H9 (cell line): ENCODE measurements around the gene ARID2. TPM values are rescaled to one million over a fixed set of nuclear protein-coding genes. Genes with fewer than 3 reads are reported as not detected.

Experiments
- DNase-seq: peaks from one replicate; pipeline ENCODE4 v3.0.0-alpha.2; 2017
- H2AFZ ChIP-seq: one replicate; pipeline ENCODE4 v1.6.1; 2013; ENCODE audit warnings: mild to moderate bottlenecking, low read length, control low read depth, moderate library complexity
- H2AK5ac ChIP-seq: 2 replicates; pipeline ENCODE4 v1.6.1; 2013; ENCODE audit warnings: low read length, control low read depth, mixed read lengths; ENCODE audit not compliant: insufficient read length
- H2BK120ac ChIP-seq: one replicate; pipeline ENCODE4 v1.6.1; 2013; ENCODE audit warnings: low read depth, mild to moderate bottlenecking, low read length, control low read depth, inconsistent platforms; ENCODE audit not compliant: poor library complexity, severe bottlenecking
- H2BK12ac ChIP-seq: 2 replicates; pipeline ENCODE4 v1.6.1; 2013; ENCODE audit warnings: low read length, control low read depth, mixed read lengths, low read depth; ENCODE audit not compliant: insufficient read length
- H2BK15ac ChIP-seq: 2 replicates; pipeline ENCODE4 v1.6.1; 2013; ENCODE audit warnings: low read depth, low read length, control low read depth
- H2BK20ac ChIP-seq: one replicate; pipeline ENCODE4 v1.6.1; 2013; ENCODE audit warnings: low read depth, mild to moderate bottlenecking, low read length, control low read depth, inconsistent platforms; ENCODE audit not compliant: poor library complexity, severe bottlenecking
- H2BK5ac ChIP-seq: 2 replicates; pipeline ENCODE4 v1.6.1; 2013; ENCODE audit warnings: low read length, control low read depth, mixed read lengths; ENCODE audit not compliant: insufficient read length
- H3K14ac ChIP-seq: 2 replicates; pipeline ENCODE4 v1.6.1; 2013; ENCODE audit warnings: low read length, control low read depth; ENCODE audit not compliant: insufficient read depth
- H3K18ac ChIP-seq: 2 replicates; pipeline ENCODE4 v1.6.1; 2013; ENCODE audit warnings: low read depth, mild to moderate bottlenecking, mixed read lengths, low read length, control low read depth; ENCODE audit not compliant: insufficient read length
- H3K23ac ChIP-seq: 2 replicates; pipeline ENCODE4 v1.6.1; 2013; ENCODE audit warnings: low read length, control low read depth, mixed read lengths, low read depth; ENCODE audit not compliant: insufficient read length
- H3K23me2 ChIP-seq: 2 replicates; pipeline ENCODE4 v1.6.1; 2013; ENCODE audit warnings: low read depth, mild to moderate bottlenecking, mixed read lengths, low read length, control low read depth; ENCODE audit not compliant: insufficient read length, poor library complexity, severe bottlenecking
- H3K27ac ChIP-seq: 2 replicates; pipeline ENCODE4 v1.5.1; 2013; ENCODE audit warnings: low read length, control low read depth, mixed read lengths, low read depth; ENCODE audit not compliant: insufficient read length
- H3K27me3 ChIP-seq: 2 replicates; pipeline ENCODE4 v1.6.1; 2013; ENCODE audit warnings: low read length, control low read depth, inconsistent platforms; ENCODE audit not compliant: insufficient read depth
- H3K4ac ChIP-seq: 2 replicates; pipeline ENCODE4 v1.6.1; 2013; ENCODE audit warnings: low read depth, mild to moderate bottlenecking, control low read depth, inconsistent platforms, low read length, moderate library complexity
- H3K4me1 ChIP-seq: 2 replicates; pipeline ENCODE4 v1.6.1; 2013; ENCODE audit warnings: low read length, control low read depth, inconsistent platforms; ENCODE audit not compliant: insufficient read depth
- H3K4me2 ChIP-seq: 2 replicates; pipeline ENCODE4 v1.6.1; 2013; ENCODE audit warnings: low read length, control low read depth, mixed read lengths; ENCODE audit not compliant: insufficient read length, insufficient read depth
- H3K56ac ChIP-seq: 2 replicates; pipeline ENCODE4 v1.6.1; 2013; ENCODE audit warnings: low read depth, mild to moderate bottlenecking, mixed read lengths, low read length, control low read depth; ENCODE audit not compliant: insufficient read length
- H3K79me1 ChIP-seq: 2 replicates; pipeline ENCODE4 v1.6.1; 2013; ENCODE audit warnings: low read depth, mild to moderate bottlenecking, moderate library complexity, low read length, control low read depth, inconsistent platforms; ENCODE audit not compliant: insufficient read depth, poor library complexity, severe bottlenecking
- H3K79me2 ChIP-seq: 2 replicates; pipeline ENCODE4 v1.6.1; 2013; ENCODE audit warnings: low read length, control low read depth, inconsistent platforms; ENCODE audit not compliant: insufficient read depth
- H3K9ac ChIP-seq: 2 replicates; pipeline ENCODE4 v1.6.1; 2013; ENCODE audit warnings: low read length, control low read depth, mixed read lengths; ENCODE audit not compliant: insufficient read length; ENCODE audit errors: extremely low read depth
- H3K9me3 ChIP-seq: one replicate; pipeline ENCODE4 v1.6.1; 2013; ENCODE audit warnings: low read depth, low read length, inconsistent platforms; ENCODE audit not compliant: control insufficient read depth
- H3T11ph ChIP-seq: one replicate; pipeline ENCODE4 v1.6.1; 2013; ENCODE audit warnings: mild to moderate bottlenecking, low read length, control low read depth, inconsistent platforms
- H4K20me1 ChIP-seq: one replicate; pipeline ENCODE4 v1.6.1; 2013; ENCODE audit not compliant: control insufficient read depth, insufficient read length, insufficient read depth
- H4K5ac ChIP-seq: 2 replicates; pipeline ENCODE4 v1.6.1; 2013; ENCODE audit warnings: low read depth, mild to moderate bottlenecking, mixed read lengths, low read length, control low read depth; ENCODE audit not compliant: insufficient read length
- H4K8ac ChIP-seq: replicated peaks from 2 replicates; pipeline ENCODE4 v1.6.1; 2013; ENCODE audit warnings: low read length, control low read depth, mixed read lengths, low read depth; ENCODE audit not compliant: insufficient read length
- H4K91ac ChIP-seq: 2 replicates; pipeline ENCODE4 v1.6.1; 2013; ENCODE audit warnings: low read depth, mild to moderate bottlenecking, moderate library complexity, mixed read lengths, low read length, control low read depth; ENCODE audit not compliant: insufficient read length
- H3K27ac Mint-ChIP-seq, 3 experiments: 2 replicates in 2 of 3; 3 replicates in 1 of 3; pipeline ENCODE4 v1.8.0; 2020 to 2021; ENCODE audit warnings: mixed read lengths in 3 of 3, mild to moderate bottlenecking in 1 of 3, moderate library complexity in 1 of 3
- H3K27me3 Mint-ChIP-seq: 2 replicates; pipeline ENCODE4 v1.8.0; 2021; ENCODE audit warnings: low read depth, mild to moderate bottlenecking, moderate library complexity, mixed read lengths
- H3K36me3 Mint-ChIP-seq, 3 experiments: 2 replicates in 2 of 3; 3 replicates in 1 of 3; pipeline ENCODE4 v1.8.0; 2020 to 2021; ENCODE audit warnings: low read depth in 3 of 3, mixed read lengths in 3 of 3; ENCODE audit not compliant: insufficient read depth in 1 of 3
- H3K4me1 Mint-ChIP-seq, 2 experiments: 2 replicates each; pipeline ENCODE4 v1.8.0; 2020; ENCODE audit warnings: mixed read lengths in 2 of 2
- H3K4me3 Mint-ChIP-seq, 2 experiments: 2 replicates in 1 of 2; 3 replicates in 1 of 2; pipeline ENCODE4 v1.8.0; 2020 to 2021; ENCODE audit warnings: mild to moderate bottlenecking in 2 of 2, mixed read lengths in 2 of 2, moderate library complexity in 1 of 2
- H3K9me3 Mint-ChIP-seq, 2 experiments: 2 replicates in 1 of 2; 3 replicates in 1 of 2; pipeline ENCODE4 v1.8.0; 2020; ENCODE audit warnings: mild to moderate bottlenecking in 2 of 2, mixed read lengths in 2 of 2, moderate library complexity in 1 of 2
- CTCF ChIP-seq: fragments of 200-600 bp; sonication (generic); conservative IDR thresholded peaks from 3 replicates; pipeline ENCODE4 v1.8.0; 2021; ENCODE audit warnings: antibody characterized with exemption, mild to moderate bottlenecking
- WGBS: extraction: QIAGEN DNeasy Blood & Tissue Kit; methylation state at CpG from one replicate; pipeline ENCODE4 v1.1.7; 2013; ENCODE audit warnings: missing lambda C conversion rate, low lambda C conversion rate, mixed read lengths; ENCODE audit not compliant: insufficient read length; ENCODE audit errors: extremely low coverage; 5-methylcytosine and 5-hydroxymethylcytosine counted together
- total RNA-seq: library from RNA; stranded (reverse); gene quantifications from 2 replicates; pipeline ENCODE4 v1.2.1, GENCODE V29; 2021

ARID2 gene
- total RNA-seq, 1 experiment from 2014 or later, result 63.8 TPM

GRCh38 chr12:45794422-45794821, 64.9 kb downstream of the ARID2 start:
- Histone ChIP-seq H3K79me2 (no peaks in the 10 kb centered on the region), H4K5ac (no peak overlapping the region), H2BK5ac (no peak overlapping the region), H3K4ac (no peak overlapping the region), H3K14ac (no peak overlapping the region), H3K9ac (no peak overlapping the region), H3K4me1 (no peaks in the 10 kb centered on the region), H3K23ac (no peak overlapping the region), H3K27me3 (no peaks in the 10 kb centered on the region), H3K9me3 (no peaks in the 10 kb centered on the region), H4K91ac (no peak overlapping the region), H3K56ac (no peak overlapping the region), H3K79me1 (peaks cover 5% of the 10 kb centered on the region), H4K8ac (no peak overlapping the region), H3T11ph (no peak overlapping the region), H2AK5ac (no peak overlapping the region), H3K27ac (no peak overlapping the region), H3K23me2 (no peaks in the 10 kb centered on the region), H3K18ac (no peak overlapping the region), H2AFZ (no peak overlapping the region), H2BK120ac (no peak overlapping the region), H2BK15ac (no peak overlapping the region), H3K4me2 (no peak overlapping the region), H2BK12ac (no peak overlapping the region), H4K20me1 (no peaks in the 10 kb centered on the region), H2BK20ac (no peak overlapping the region)
- TF ChIP-seq CTCF, result no peak
- Mint-ChIP-seq H3K36me3 (peaks cover 3 to 9% (median 6%) of the 10 kb centered on the region in 3 experiments), H3K27me3 (no peaks in the 10 kb centered on the region), H3K4me3 (no peak overlapping the region), H3K27ac (no peak overlapping the region), H3K4me1 (no peaks in the 10 kb centered on the region), H3K9me3 (no peaks in the 10 kb centered on the region)
- no peak for DNase-seq
- WGBS, result no CpG with 5 or more reads among the region's 5 CpGs
